Activated CD8-positive, alpha-beta memory T cell treated with anti-CD3 and anti-CD28 coated beads, Interleukin-2, amount 50 U/mL, for 4 hours (primary cell): ENCODE measurements around the gene STRAP.

ENCODE experiments used
- DNase-seq: peaks from one replicate; pipeline ENCODE4 v3.0.0-alpha.2; 2020

The STRAP gene

GRCh38 chr12:15882118-15882971 is at the start of gene STRAP:
Gene STRAP (plus strand): TSS chr12:15882387. CDS start chr12:15882708, 321 bp downstream.
- peak; percentile 97 for DNase-seq

GRCh38 chr12:15834575-15834974 is 47.6 kb upstream of the STRAP start:
- DNase-seq = no peak

- no peak for DNase-seq
These were observed 44.9 kb upstream of the STRAP start for GRCh38 chr12:15837141-15837790.

GRCh38 chr12:15839041-15839440 is 43.1 kb upstream of the STRAP start:
- DNase-seq = no peak

- DNase-seq = no peak
These were observed 42.5 kb upstream of the STRAP start for GRCh38 chr12:15839682-15840081.

GRCh38 chr12:15842108-15842507 is 40.1 kb upstream of the STRAP start:
- DNase-seq = no peak

GRCh38 chr12:15846887-15847286 is 35.3 kb upstream of the STRAP start:
- no peak for DNase-seq

GRCh38 chr12:15848606-15849005 is 33.6 kb upstream of the STRAP start:
- DNase-seq = no peak

- DNase-seq = no peak
These were observed 31.1 kb upstream of the STRAP start for GRCh38 chr12:15851045-15851620.

- DNase-seq = no peak
These were observed 30.3 kb upstream of the STRAP start for GRCh38 chr12:15851919-15852318.

GRCh38 chr12:15852383-15852782 is 29.8 kb upstream of the STRAP start:
- DNase-seq = no peak

- no peak for DNase-seq
These were observed 28.3 kb upstream of the STRAP start for GRCh38 chr12:15853877-15854276.

- no peak for DNase-seq
These were observed 27.3 kb upstream of the STRAP start for GRCh38 chr12:15854916-15855315.

GRCh38 chr12:15855646-15856045 is 26.5 kb upstream of the STRAP start:
- no peak for DNase-seq

- DNase-seq = peak; percentile 24
These were observed 25.8 kb upstream of the STRAP start for GRCh38 chr12:15856097-15856982.

GRCh38 chr12:15858353-15858752 is 23.8 kb upstream of the STRAP start:
- DNase-seq = no peak

- no peak for DNase-seq
These were observed 23.1 kb upstream of the STRAP start for GRCh38 chr12:15859116-15859515.

GRCh38 chr12:15861404-15861803 is 20.8 kb upstream of the STRAP start:
- DNase-seq = no peak

GRCh38 chr12:15862840-15863239 is 19.3 kb upstream of the STRAP start:
- DNase-seq = no peak

- DNase-seq = no peak
These were observed 18.8 kb upstream of the STRAP start for GRCh38 chr12:15863372-15863771.

GRCh38 chr12:15863984-15864383 is 18.2 kb upstream of the STRAP start:
- no peak for DNase-seq

- no peak for DNase-seq
These were observed 14.0 kb upstream of the STRAP start for GRCh38 chr12:15868186-15868585.

GRCh38 chr12:15873556-15873955 is 8.6 kb upstream of the STRAP start:
- DNase-seq = no peak
